Transverse colon (tissue), 4 donors: Measurements from ENCODE around the gene SCAPER. TPM values are rescaled to one million over a fixed set of nuclear protein-coding genes. Genes with fewer than 3 reads are reported as not detected.

Experiments
- DNase-seq: peaks from one replicate; pipeline ENCODE4 v3.0.0-alpha.2; 2019
- H3K27ac ChIP-seq, 4 donors: fragments of 200-600 bp; sonication (generic); 2 replicates each; pipeline ENCODE4 v1.5.1; 2016 to 2018; ENCODE audit warnings: inconsistent platforms in 4 of 4
- H3K27me3 ChIP-seq: fragments of 200-600 bp; sonication (generic); 2 replicates; pipeline ENCODE4 v1.5.1; 2017; ENCODE audit warnings: inconsistent platforms
- H3K36me3 ChIP-seq, 4 donors: fragments of 200-600 bp; sonication (generic); 2 replicates each; pipeline ENCODE4 v1.5.1; 2017 to 2019; ENCODE audit warnings: inconsistent platforms in 4 of 4
- H3K4me1 ChIP-seq, 4 donors: fragments of 200-600 bp; sonication (generic); 2 replicates each; pipeline ENCODE4 v1.5.1; 2017 to 2020; ENCODE audit warnings: inconsistent platforms in 4 of 4
- H3K4me3 ChIP-seq, 4 donors: fragments of 200-600 bp; sonication (generic); 1 replicate in 1 of 4; 2 replicates in 3 of 4; pipeline versions ENCODE4 v1.5.1 to v1.6.1; 2017 to 2019; ENCODE audit warnings: inconsistent platforms in 4 of 4
- H3K9me3 ChIP-seq, 2 donors: fragments of 200-600 bp; sonication (generic); 2 replicates each; pipeline ENCODE4 v1.5.1; 2017 to 2019; ENCODE audit warnings: inconsistent platforms in 2 of 2
- EP300 ChIP-seq: sonication (generic); formaldehyde crosslinking; IDR thresholded peaks from one replicate; pipeline ENCODE4 v1.6.1; 2017; ENCODE audit warnings: antibody characterized with exemption, low read depth
- POLR2A ChIP-seq: fragments of 450-650 bp; IDR thresholded peaks from one replicate; pipeline ENCODE4 v1.6.1; 2016; ENCODE audit warnings: antibody characterized with exemption, mild to moderate bottlenecking, moderate library complexity
- POLR2AphosphoS5 ChIP-seq, 3 donors: sonication (generic); formaldehyde crosslinking; IDR thresholded peaks; one replicate each; pipeline ENCODE4 v1.6.1; 2016; ENCODE audit warnings: antibody characterized with exemption in 3 of 3
- WGBS, 2 donors: methylation state at CpG; one replicate each; pipeline ENCODE4 v1.1.5; 2018; ENCODE audit warnings: low coverage in 1 of 2; 5-methylcytosine and 5-hydroxymethylcytosine counted together
- in situ Hi-C, 4 donors: fragments of 200-750 bp; cut with MboI; loops; one replicate each; pipeline versions ENCODE4 v1.15.0 to v1.15.1; 2017; ENCODE audit warnings: low sequenced_read_pairs in 3 of 4, low pct_ligation_motif_present in 1 of 4, low pct_unique_long_range_greater_than_20kb in 1 of 4
- intact Hi-C: fragments of 100-400 bp; cut with DNase I; formaldehyde crosslinking; loops from one replicate; pipeline ENCODE4 v1.15.1; 2023; ENCODE audit warnings: low total_unique reads
- total RNA-seq, 4 donors: library from RNA; depleted of rRNA; stranded (reverse); fragments of >200 nt; gene quantifications; one replicate each; pipeline ENCODE4 v1.1.0, GENCODE V29; 2016
- TF ChIP-seq, protein P1 (sequence below), 5 experiments: fragments of 200-600 bp in 3 of 5; fragments of 450-650 bp in 2 of 5; sonication (generic) in 3 of 5; IDR thresholded peaks; 1 replicate in 2 of 5; 2 replicates in 3 of 5; pipeline ENCODE4 v1.5.1; 2016 to 2017; ENCODE audit warnings: antibody characterized with exemption in 5 of 5, inconsistent platforms in 3 of 5, mild to moderate bottlenecking in 2 of 5, moderate library complexity in 1 of 5

The SCAPER gene
- total RNA-seq, 4 donors from 2014 or later = 31.8 to 121 (median 48.7) TPM

- no peaks in the 10 kb centered on the region for H3K27me3 ChIP-seq
- WGBS, 2 donors = 52 to 100% methylated on average over 1 to 9 of the region's 9 CpGs
- no peaks in the 10 kb centered on the region for H3K36me3 ChIP-seq
- peak overlapping the region in 1 of 4 donors; percentile 15 for H3K4me3 ChIP-seq
- DNase-seq = peak; percentile 84
- peaks cover 4 to 8% of the 10 kb centered on the region in 2 donors for H3K9me3 ChIP-seq
- peaks cover 10 to 21% (median 12%) of the 10 kb centered on the region in 4 donors for H3K4me1 ChIP-seq
- H3K27ac ChIP-seq = peak overlapping the region; percentile 57 to 78 (median 67)
- in situ Hi-C loops (no loop called here), intact Hi-C loops (no loop called here)
- no peak for TF ChIP-seq EP300
- TF ChIP-seq, protein P1, sequence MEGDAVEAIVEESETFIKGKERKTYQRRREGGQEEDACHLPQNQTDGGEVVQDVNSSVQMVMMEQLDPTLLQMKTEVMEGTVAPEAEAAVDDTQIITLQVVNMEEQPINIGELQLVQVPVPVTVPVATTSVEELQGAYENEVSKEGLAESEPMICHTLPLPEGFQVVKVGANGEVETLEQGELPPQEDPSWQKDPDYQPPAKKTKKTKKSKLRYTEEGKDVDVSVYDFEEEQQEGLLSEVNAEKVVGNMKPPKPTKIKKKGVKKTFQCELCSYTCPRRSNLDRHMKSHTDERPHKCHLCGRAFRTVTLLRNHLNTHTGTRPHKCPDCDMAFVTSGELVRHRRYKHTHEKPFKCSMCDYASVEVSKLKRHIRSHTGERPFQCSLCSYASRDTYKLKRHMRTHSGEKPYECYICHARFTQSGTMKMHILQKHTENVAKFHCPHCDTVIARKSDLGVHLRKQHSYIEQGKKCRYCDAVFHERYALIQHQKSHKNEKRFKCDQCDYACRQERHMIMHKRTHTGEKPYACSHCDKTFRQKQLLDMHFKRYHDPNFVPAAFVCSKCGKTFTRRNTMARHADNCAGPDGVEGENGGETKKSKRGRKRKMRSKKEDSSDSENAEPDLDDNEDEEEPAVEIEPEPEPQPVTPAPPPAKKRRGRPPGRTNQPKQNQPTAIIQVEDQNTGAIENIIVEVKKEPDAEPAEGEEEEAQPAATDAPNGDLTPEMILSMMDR (IDR thresholded peaks at IDR 0.05) = peak in 1 of 5 experiments; percentile 29
- TF ChIP-seq POLR2A = peak; percentile 41
- TF ChIP-seq POLR2AphosphoS5 (IDR thresholded peaks at IDR 0.05) = peak in 2 of 3 donors; percentile 34 to 48
Observed at GRCh38 chr15:76576523-76577279, 328.4 kb downstream of the SCAPER start.

GRCh38 chr15:76575679-76576078 is 329.5 kb downstream of the SCAPER start:
- no peaks in the 10 kb centered on the region for H3K36me3 ChIP-seq
- no peak for TF ChIP-seq EP300
- DNase-seq = no peak
- no peaks in the 10 kb centered on the region for H3K27me3 ChIP-seq
- in situ Hi-C loops = no loop called here
- H3K9me3 ChIP-seq = no peaks in the 10 kb centered on the region
- peaks cover 10 to 21% (median 12%) of the 10 kb centered on the region in 4 donors for H3K4me1 ChIP-seq
- H3K4me3 ChIP-seq = no peak overlapping the region
- WGBS, 2 donors = 98 to 100% methylated on average over 2 of the region's 2 CpGs
- intact Hi-C loops = no loop called here
- H3K27ac ChIP-seq = no peak overlapping the region

- Histone ChIP-seq H3K4me1 (peaks cover 10 to 21% (median 12%) of the 10 kb centered on the region in 4 donors), H3K4me3 (no peak overlapping the region), H3K9me3 (no peaks in the 10 kb centered on the region), H3K27me3 (no peaks in the 10 kb centered on the region), H3K36me3 (no peaks in the 10 kb centered on the region), H3K27ac (no peak overlapping the region)
- in situ Hi-C loops (no loop called here), intact Hi-C loops (no loop called here)
- 69 to 77% methylated on average over 1 of the region's 1 CpG for WGBS, 2 donors
- TF ChIP-seq POLR2A (no peak), POLR2AphosphoS5 (IDR thresholded peaks at IDR 0.05) (no peak), EP300 (no peak)
- TF ChIP-seq, protein P1 (IDR thresholded peaks at IDR 0.05) = no peak
- no peak for DNase-seq
Observed at GRCh38 chr15:76575274-76575673, 329.9 kb downstream of the SCAPER start.

DNA sequence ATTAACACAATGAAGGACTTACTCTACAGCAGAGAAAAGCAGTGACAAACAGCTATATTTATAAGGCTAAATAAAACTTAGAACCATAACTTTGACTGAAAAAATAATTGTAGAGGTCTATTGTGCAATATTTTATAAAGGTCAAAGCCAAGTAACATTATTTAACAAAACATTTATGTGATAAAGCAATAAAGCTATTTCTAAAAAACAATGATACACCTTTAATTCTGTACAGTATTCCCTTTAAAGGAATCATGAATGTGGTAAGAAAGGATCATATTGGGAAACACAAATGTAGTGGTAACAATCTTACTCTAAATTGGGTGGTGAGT is 332.2 kb downstream of the SCAPER start:
- in situ Hi-C loops (no loop called here), intact Hi-C loops (no loop called here)
- TF ChIP-seq EP300 (no peak), POLR2A (no peak), POLR2AphosphoS5 (IDR thresholded peaks at IDR 0.05) (no peak)
- TF ChIP-seq, protein P1 (IDR thresholded peaks at IDR 0.05) = no peak
- Histone ChIP-seq H3K36me3 (no peaks in the 10 kb centered on the region), H3K27me3 (no peaks in the 10 kb centered on the region), H3K27ac (no peak overlapping the region), H3K9me3 (no peaks in the 10 kb centered on the region), H3K4me3 (no peak overlapping the region), H3K4me1 (peaks cover 10 to 21% (median 12%) of the 10 kb centered on the region in 4 donors)
- no peak for DNase-seq
